SHP77 treated with DMSO at 0.1 percent for 48 hours (cell line): ENCODE results near the gene CROCC2.

Source experiments
- DNase-seq: peaks from one replicate; lab custom pipeline; 2025; lab: John Stamatoyannopoulos, UW

CROCC2 gene

GRCh38 chr2:240999873-241000541 lies 93.9 kb downstream of the CROCC2 start:
- no peak for DNase-seq

- DNase-seq = no peak
These were observed 94.7 kb downstream of the CROCC2 start for GRCh38 chr2:241000831-241001321.

DNA sequence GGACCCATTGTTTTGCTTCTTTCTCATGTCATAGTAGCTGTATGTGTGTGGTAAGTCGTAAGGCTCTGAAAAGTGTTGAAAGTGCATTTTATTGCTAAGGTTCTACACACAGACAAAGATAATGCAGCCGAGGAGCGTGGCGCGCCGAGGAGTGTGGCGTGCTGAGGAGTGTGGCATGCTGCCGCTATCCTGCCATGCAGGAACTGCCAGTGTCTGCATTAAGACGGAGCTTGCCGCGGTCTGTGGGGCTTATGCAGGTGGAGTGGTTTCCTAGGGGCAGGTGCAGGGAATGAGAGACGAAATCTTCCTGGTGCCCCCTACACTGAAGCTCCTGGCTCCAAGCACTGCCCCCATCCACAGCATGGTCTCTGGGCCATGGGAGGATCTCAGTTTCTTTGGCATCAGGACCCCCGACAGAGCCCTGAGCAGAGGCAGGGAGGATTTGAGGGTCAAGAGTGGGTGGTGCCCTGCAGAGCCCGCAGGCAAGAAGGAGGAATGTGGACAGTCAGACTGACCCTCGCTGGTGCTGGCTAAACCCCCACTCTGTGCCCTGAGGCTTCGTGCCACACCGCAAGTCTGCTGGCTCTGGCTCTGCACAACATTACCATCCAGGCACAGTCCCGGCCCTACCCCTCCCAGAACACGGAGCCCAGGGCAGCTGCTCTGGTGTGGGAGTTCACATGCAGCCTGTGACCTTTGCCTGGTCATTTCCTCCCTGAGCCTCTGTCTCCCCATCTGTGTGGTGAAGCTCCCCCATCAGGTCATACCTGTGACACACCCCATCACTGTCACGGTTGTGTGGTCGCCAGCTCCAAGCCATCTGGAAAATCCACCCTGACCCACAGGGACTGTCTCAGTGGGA lies 95.5 kb downstream of the CROCC2 start:
- no peak for DNase-seq

- DNase-seq = no peak
These were observed 96.3 kb downstream of the CROCC2 start for GRCh38 chr2:241002275-241003046.

DNA sequence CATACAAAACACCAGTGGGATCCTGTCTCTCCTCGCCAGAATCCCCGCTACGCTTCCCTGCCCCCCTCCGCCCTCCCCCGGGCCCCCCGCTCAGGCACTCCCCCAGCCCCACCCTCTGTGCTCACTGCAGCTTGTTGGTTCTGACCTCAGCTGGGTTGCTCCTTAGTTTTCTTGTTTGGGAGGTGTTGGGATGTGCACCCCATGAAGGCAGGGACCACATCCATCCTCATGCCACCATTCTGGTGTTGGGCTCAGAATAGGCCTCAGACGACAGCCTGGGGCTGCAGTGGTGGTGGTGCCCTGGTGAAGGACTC lies 96.9 kb downstream of the CROCC2 start:
- DNase-seq = no peak

- no peak for DNase-seq
These were observed 97.2 kb downstream of the CROCC2 start for GRCh38 chr2:241003369-241003768.

- no peak for DNase-seq
These were observed 97.9 kb downstream of the CROCC2 start for GRCh38 chr2:241003830-241004564.

DNA sequence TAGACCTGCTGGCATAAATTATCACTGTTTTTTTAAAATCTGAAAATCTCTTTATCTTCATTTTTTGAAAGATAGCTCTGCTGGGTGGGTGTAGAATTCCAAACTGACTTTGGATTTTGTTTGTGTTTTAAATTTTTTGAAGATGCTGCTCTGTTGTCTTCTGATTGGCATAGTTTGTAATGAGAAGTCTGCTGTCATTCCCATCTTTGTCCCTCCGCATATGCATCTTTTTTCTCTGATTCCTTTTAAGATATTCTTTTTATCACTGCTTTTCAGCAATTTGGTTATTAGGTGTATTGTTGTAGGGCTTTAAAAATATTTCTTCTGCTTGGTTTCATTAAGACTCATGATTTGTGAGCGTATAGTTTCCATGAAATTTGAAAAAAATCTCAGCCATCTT lies 99.4 kb downstream of the CROCC2 start:
- DNase-seq = no peak

DNA sequence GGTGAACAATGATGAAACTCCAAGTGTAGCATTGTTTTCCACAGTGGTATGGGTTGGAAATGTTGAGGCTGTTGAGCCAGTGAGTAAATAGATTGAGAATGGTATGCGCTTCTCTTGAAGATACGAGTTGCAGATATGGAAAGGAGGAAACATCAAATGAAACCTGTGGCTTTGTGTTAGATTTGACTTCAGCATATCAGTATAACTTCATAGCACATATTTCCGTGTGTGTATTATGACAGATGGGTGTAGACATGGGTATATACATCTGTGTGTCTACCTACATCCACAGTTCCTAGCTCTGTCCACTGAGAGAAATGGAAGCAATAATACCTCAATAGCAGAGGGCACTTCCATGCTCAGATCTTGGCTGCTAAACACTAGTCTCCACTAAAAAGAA lies 100.3 kb downstream of the CROCC2 start:
- DNase-seq = no peak

GRCh38 chr2:241007111-241007510 lies 101.0 kb downstream of the CROCC2 start:
- no peak for DNase-seq

DNA sequence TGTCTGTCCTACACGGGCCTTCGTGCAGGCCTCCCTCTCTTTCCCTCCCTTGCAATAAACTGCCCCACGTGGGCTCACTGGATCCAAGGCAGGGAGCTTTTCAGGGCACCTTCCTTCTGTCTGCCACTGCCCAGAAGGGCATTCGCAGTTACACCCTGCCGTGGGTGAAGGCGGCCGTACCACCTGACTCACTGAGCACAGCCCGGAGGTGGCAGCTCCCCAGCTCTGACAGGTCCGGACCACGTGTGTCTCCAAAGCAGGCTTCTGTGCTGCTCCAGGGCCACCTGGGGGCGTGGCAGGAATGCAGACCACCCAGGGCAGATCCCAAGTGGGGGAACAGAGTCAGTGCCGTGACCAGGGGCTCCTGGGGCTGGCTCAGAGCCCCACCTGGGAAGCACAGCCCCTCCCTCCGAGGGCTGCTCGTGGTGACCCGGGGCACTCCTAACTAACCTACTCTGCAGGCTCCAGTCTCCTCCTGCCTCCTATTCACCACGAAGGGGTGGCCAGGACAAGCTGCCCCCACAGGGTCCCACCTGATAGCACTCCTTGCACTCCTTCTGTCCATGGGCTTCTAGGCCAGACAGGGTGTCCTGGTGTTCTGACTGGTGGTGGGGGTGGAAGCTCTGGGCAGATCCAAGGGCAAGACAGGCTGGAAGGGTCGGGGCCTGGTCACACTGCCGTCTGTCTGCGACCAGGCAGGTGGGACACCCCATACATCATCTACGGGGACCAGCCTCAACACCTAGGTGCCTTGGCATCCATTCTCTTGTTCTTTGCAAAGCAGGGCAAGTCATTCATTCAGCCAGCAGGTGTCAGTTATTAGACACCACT lies 102.0 kb downstream of the CROCC2 start:
- DNase-seq = no peak

- no peak for DNase-seq
These were observed 102.6 kb downstream of the CROCC2 start for GRCh38 chr2:241008711-241009121.

GRCh38 chr2:241009191-241009590 lies 103.1 kb downstream of the CROCC2 start:
- no peak for DNase-seq

- no peak for DNase-seq
These were observed 103.7 kb downstream of the CROCC2 start for GRCh38 chr2:241009601-241010530.

- DNase-seq = no peak
These were observed 104.6 kb downstream of the CROCC2 start for GRCh38 chr2:241010531-241011295.

DNA sequence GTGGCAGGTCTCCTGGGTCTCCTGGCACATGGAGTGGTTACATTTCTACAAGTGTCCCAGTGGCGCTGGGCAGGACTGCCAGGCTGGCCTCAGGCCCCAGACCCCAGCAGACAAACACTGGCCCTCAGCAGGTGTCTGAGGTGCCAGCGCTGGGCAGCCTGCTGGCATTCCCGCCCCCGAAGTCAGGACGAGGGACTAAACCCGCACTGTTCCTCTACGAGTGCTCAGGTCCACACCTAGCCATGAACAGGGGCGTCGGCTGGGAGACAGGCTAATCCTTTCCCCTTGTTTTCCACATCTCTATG lies 105.1 kb downstream of the CROCC2 start:
- no peak for DNase-seq

DNA sequence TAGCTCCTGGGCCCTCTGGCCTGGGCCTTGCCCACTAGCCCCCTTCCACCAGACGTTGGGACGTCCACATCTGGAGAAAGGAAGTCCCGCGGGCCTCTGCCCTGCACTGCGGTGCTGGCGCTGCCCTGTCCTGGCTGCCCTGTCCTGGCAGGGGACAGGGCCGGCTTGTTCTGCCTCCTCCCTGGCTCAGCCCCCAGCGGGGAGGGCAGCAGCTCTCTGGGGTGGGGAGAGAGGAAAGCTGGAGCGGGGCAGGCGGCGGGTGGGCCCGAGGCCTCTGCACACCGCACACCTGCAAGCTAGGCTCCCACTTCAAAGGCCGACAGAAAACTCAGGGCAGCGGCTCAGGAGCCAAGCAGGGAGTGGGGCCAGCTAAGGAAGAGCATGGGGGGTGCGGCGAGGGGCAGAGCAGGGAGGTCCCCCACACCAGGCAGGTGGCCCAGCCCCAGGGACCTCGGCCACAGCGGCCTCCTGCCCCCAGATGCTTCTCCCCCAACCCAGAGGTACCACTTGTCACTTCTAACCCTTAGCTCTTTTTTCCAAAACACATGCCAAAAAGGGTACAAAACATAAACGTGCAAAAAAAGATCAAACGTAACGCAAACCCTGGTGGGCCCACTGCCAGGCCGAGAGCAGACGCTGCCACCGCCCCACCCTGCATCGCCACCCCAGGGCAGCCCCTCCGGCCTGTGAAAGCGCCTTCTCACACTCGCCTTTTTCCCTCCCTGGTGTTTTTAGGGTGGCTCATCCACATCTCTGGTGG lies 105.8 kb downstream of the CROCC2 start:
- no peak for DNase-seq

DNA sequence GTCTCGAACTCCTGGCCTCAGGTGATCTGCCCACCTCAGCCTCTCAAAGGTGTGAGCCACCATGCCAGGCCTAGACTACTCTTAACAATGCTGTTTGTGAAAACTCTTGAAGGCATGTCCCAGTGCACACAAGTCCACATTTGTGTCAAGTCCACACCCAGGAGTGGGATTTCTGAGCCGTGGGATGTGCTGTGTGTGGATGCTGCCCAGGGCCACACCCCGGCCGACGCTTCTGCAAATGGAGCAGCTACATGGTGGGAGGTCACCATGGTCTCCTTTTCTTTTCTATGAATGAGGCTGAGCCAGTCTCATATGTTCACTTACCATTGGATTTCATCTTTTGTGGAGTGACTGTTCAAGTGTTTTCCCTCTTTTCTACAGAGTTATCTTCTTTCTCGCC lies 108.1 kb downstream of the CROCC2 start:
- DNase-seq = no peak

- DNase-seq = no peak
These were observed 108.6 kb downstream of the CROCC2 start for GRCh38 chr2:241014764-241015163.
